Endothelial cell of umbilical vein (primary cell): ENCODE results near the gene PIK3CG.

ENCODE experiments used
- CTCF ChIP-seq, 2 donors: IDR thresholded peaks; 1 replicate in 1 of 2; 2 replicates in 1 of 2; pipeline ENCODE4 v1.5.1; 2011; ENCODE audit warnings: low read length in 2 of 2, mild to moderate bottlenecking in 2 of 2, moderate library complexity in 2 of 2, control low read depth in 1 of 2, inconsistent platforms in 1 of 2, low read depth in 1 of 2; ENCODE audit not compliant: insufficient read depth in 1 of 2; ENCODE audit errors: extremely low read depth in 1 of 2
- EZH2 ChIP-seq: IDR thresholded peaks from 2 replicates; pipeline ENCODE4 v1.6.1; 2012; ENCODE audit warnings: borderline replicate concordance, low read depth, mild to moderate bottlenecking, moderate library complexity, low read length, inconsistent platforms; ENCODE audit not compliant: severe bottlenecking
- JUN ChIP-seq: IDR thresholded peaks from 2 replicates; pipeline ENCODE4 v1.6.1; 2011; ENCODE audit warnings: borderline replicate concordance, low read depth; ENCODE audit not compliant: insufficient read length, insufficient read depth
- MAX ChIP-seq: IDR thresholded peaks from 2 replicates; pipeline ENCODE4 v1.6.1; 2011; ENCODE audit not compliant: insufficient read depth, insufficient read length
- POLR2A ChIP-seq: IDR thresholded peaks from 2 replicates; pipeline ENCODE4 v1.6.1; 2012; ENCODE audit warnings: low read depth, mild to moderate bottlenecking, control low read depth, low read length
- POLR2AphosphoS5 ChIP-seq: IDR thresholded peaks from 2 replicates; pipeline ENCODE4 v1.6.1; 2012; ENCODE audit warnings: low read depth, mild to moderate bottlenecking, control low read depth, low read length, moderate library complexity; ENCODE audit not compliant: insufficient read depth

DNA sequence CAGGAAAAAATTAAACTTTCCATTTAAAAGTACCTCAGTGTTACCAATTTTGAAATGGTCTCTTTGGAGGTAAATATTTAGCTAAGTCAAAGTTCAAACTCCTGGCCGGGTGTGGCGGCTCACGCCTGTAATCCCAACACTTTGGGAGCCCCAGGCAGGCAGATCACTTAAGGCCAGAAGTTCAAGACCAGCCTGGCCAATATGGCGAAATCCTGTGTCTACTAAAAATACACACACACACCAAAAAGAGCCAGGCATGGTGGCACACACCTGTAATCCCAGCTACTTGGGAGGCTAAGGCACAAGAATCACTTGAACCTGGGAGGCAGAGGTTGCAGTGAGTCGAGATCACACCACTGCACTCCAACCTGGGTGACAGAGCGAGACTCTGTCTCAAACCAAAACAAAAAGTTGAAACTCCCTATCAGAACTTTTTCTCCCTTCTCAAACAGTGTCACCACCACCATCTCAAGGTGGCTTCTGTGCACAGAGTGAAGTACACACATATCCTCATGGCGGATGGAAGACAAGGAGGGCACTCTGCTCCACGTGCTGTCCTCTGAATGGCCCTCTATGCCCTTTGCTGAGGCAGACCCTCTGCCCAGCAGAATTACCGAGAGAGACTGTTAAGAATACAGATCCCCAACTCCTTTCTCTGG, 11.7 kb upstream of the PIK3CG start:
- no peak for TF ChIP-seq POLR2A
- no peak for TF ChIP-seq CTCF (IDR thresholded peaks at IDR 0.05; ENCODE audit: extremely low read depth in 1 of 2, insufficient read depth in 1 of 2, low read depth in 1 of 2, low read length in 2 of 2)
- no peak for TF ChIP-seq POLR2AphosphoS5
- TF ChIP-seq EZH2, result no peak
- no peak for TF ChIP-seq JUN
- no peak for TF ChIP-seq MAX
